WTC11 (cell line): ENCODE data around the gene GNRH2. TPM values are rescaled to one million over a fixed set of nuclear protein-coding genes. Genes with fewer than 3 reads are reported as not detected.

Experiments used
- ATAC-seq: fragments of 200-7000 bp; cut with Tn5 transposase; 2 replicates; pipeline ENCODE4 v1.10.0; 2021; ENCODE audit warnings: mild to moderate bottlenecking, moderate library complexity
- CTCF ChIA-PET: fragments of 300-600 bp; sonication (Branson Sonifier 250); formaldehyde crosslinking; loops from one replicate; lab custom pipeline; 2021; ENCODE audit warnings: antibody characterized with exemption; lab: Charles Lee
- POLR2A ChIA-PET: fragments of 350-600 bp; sonication (Branson Sonifier 250); formaldehyde crosslinking; loops from one replicate; lab custom pipeline; 2021; ENCODE audit warnings: antibody characterized with exemption; lab: Charles Lee
- DNase-seq: peaks from one replicate; pipeline ENCODE4 v3.0.0; 2021; ENCODE audit warnings: low spot score
- H3K27ac Mint-ChIP-seq: 2 replicates; pipeline ENCODE4 v1.8.0; 2021; ENCODE audit warnings: mixed read lengths
- H3K27me3 Mint-ChIP-seq: 2 replicates; pipeline ENCODE4 v1.8.0; 2021; ENCODE audit warnings: low read depth, mild to moderate bottlenecking, moderate library complexity, mixed read lengths
- H3K36me3 Mint-ChIP-seq: 2 replicates; pipeline ENCODE4 v1.8.0; 2021; ENCODE audit warnings: mixed read lengths
- H3K4me1 Mint-ChIP-seq: 2 replicates; pipeline ENCODE4 v1.8.0; 2022; ENCODE audit warnings: mixed read lengths
- H3K4me3 Mint-ChIP-seq: 2 replicates; pipeline ENCODE4 v1.8.0; 2021; ENCODE audit warnings: mild to moderate bottlenecking, moderate library complexity, mixed read lengths
- H3K9me3 Mint-ChIP-seq: 2 replicates; pipeline ENCODE4 v1.8.0; 2021; ENCODE audit warnings: mixed read lengths
- FOXP1 ChIP-seq: sonication (generic); formaldehyde crosslinking; IDR thresholded peaks from 2 replicates; pipeline ENCODE4 v1.8.0; 2022; ENCODE audit warnings: missing genetic modification reagents, mild to moderate bottlenecking, moderate library complexity, borderline replicate concordance
- JUN ChIP-seq: sonication (generic); formaldehyde crosslinking; IDR thresholded peaks from 2 replicates; pipeline ENCODE4 v1.8.0; 2023; ENCODE audit warnings: mild to moderate bottlenecking, missing genetic modification reagents
- NFATC4 ChIP-seq: fragments of 250-450 bp; sonication (Bioruptor Pico); IDR thresholded peaks from 2 replicates; pipeline ENCODE4 v1.9.0; 2021; ENCODE audit warnings: mild to moderate bottlenecking
- NR2C2 ChIP-seq: sonication (generic); formaldehyde crosslinking; IDR thresholded peaks from 2 replicates; pipeline ENCODE4 v1.8.0; 2022; ENCODE audit warnings: mild to moderate bottlenecking, missing genetic modification reagents
- SOX15 ChIP-seq: fragments of 250-450 bp; sonication (Bioruptor Pico); IDR thresholded peaks from 2 replicates; pipeline ENCODE4 v1.9.0; 2021; ENCODE audit warnings: mild to moderate bottlenecking
- TEAD4 ChIP-seq: sonication (generic); formaldehyde crosslinking; IDR thresholded peaks from 2 replicates; pipeline ENCODE4 v1.8.0; 2022; ENCODE audit warnings: mild to moderate bottlenecking, missing genetic modification reagents
- ZNF121 ChIP-seq: sonication (generic); formaldehyde crosslinking; IDR thresholded peaks from 2 replicates; pipeline ENCODE4 v1.8.0; 2023; ENCODE audit warnings: missing genetic modification reagents
- ZNF219 ChIP-seq: sonication (generic); formaldehyde crosslinking; IDR thresholded peaks from 2 replicates; pipeline ENCODE4 v1.8.0; 2023; ENCODE audit warnings: missing genetic modification reagents, mild to moderate bottlenecking, borderline replicate concordance
- ZNF396 ChIP-seq: fragments of 250-450 bp; sonication (Bioruptor Pico); IDR thresholded peaks from 2 replicates; pipeline ENCODE4 v1.8.0; 2021; ENCODE audit warnings: mild to moderate bottlenecking, moderate library complexity, borderline replicate concordance
- total RNA-seq: library from RNA; stranded (reverse); gene quantifications from 3 replicates; pipeline ENCODE4 v1.2.3, GENCODE V29; 2021
- TF ChIP-seq, protein P1 (sequence below): fragments of 200-600 bp; IDR thresholded peaks from 2 replicates; pipeline ENCODE4 v1.8.0; 2022; ENCODE audit warnings: antibody characterized with exemption
- TF ChIP-seq, protein P2 (sequence below): sonication (generic); formaldehyde crosslinking; IDR thresholded peaks from 2 replicates; pipeline ENCODE4 v1.8.0; 2022; ENCODE audit warnings: mild to moderate bottlenecking, missing genetic modification reagents
- TF ChIP-seq, protein P3 (sequence below): sonication (generic); formaldehyde crosslinking; IDR thresholded peaks from 2 replicates; pipeline ENCODE4 v1.8.0; 2022; ENCODE audit warnings: mild to moderate bottlenecking, missing genetic modification reagents
- TF ChIP-seq, protein P4 (sequence below): fragments of 250-450 bp; sonication (Bioruptor Pico); conservative IDR thresholded peaks from 2 replicates; pipeline ENCODE4 v1.9.0; 2021; ENCODE audit warnings: mild to moderate bottlenecking
- TF ChIP-seq, protein P5 (sequence below): sonication (generic); formaldehyde crosslinking; IDR thresholded peaks from 2 replicates; pipeline ENCODE4 v1.8.0; 2023; ENCODE audit warnings: missing genetic modification reagents, mild to moderate bottlenecking, borderline replicate concordance
- TF ChIP-seq, protein P6 (sequence below): sonication (generic); formaldehyde crosslinking; IDR thresholded peaks from 2 replicates; pipeline ENCODE4 v1.8.0; 2022; ENCODE audit warnings: mild to moderate bottlenecking, missing genetic modification reagents

The GNRH2 gene
- total RNA-seq, 1 experiment from 2014 or later, result 1.1 TPM

DNA sequence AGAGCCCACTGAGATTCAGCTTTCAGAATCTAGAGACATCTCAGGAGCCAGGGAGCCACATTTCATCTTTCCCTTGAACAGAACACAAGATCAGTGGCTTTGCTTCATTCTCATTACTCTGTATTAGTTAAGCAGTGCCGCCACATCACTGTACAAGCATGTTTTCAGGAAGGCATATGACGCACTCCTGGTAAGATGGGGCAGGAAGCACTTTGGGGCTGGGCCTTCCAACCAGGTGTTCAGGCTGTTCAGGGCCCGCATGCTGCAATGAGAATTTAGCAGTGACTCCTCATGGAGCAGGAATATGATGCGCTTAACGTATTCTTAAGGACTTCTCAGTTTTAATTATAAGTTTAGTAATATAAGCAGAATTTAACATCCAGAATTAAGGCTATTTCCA, 29.7 kb upstream of the GNRH2 start:
- H3K9me3 Mint-ChIP-seq, result peaks cover 15% of the 10 kb centered on the region
- H3K36me3 Mint-ChIP-seq, result peaks cover 47% of the 10 kb centered on the region
- no peak overlapping the region for H3K4me3 Mint-ChIP-seq
- no peak for TF ChIP-seq FOXP1 (CRISPR knock-in tag)
- TF ChIP-seq ZNF219, result no peak
- TF ChIP-seq, protein P1, sequence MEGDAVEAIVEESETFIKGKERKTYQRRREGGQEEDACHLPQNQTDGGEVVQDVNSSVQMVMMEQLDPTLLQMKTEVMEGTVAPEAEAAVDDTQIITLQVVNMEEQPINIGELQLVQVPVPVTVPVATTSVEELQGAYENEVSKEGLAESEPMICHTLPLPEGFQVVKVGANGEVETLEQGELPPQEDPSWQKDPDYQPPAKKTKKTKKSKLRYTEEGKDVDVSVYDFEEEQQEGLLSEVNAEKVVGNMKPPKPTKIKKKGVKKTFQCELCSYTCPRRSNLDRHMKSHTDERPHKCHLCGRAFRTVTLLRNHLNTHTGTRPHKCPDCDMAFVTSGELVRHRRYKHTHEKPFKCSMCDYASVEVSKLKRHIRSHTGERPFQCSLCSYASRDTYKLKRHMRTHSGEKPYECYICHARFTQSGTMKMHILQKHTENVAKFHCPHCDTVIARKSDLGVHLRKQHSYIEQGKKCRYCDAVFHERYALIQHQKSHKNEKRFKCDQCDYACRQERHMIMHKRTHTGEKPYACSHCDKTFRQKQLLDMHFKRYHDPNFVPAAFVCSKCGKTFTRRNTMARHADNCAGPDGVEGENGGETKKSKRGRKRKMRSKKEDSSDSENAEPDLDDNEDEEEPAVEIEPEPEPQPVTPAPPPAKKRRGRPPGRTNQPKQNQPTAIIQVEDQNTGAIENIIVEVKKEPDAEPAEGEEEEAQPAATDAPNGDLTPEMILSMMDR, result no peak
- no peak for TF ChIP-seq NR2C2
- TF ChIP-seq, protein P2, sequence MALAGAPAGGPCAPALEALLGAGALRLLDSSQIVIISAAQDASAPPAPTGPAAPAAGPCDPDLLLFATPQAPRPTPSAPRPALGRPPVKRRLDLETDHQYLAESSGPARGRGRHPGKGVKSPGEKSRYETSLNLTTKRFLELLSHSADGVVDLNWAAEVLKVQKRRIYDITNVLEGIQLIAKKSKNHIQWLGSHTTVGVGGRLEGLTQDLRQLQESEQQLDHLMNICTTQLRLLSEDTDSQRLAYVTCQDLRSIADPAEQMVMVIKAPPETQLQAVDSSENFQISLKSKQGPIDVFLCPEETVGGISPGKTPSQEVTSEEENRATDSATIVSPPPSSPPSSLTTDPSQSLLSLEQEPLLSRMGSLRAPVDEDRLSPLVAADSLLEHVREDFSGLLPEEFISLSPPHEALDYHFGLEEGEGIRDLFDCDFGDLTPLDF (CRISPR knock-in tag), result no peak
- TF ChIP-seq, protein P3, sequence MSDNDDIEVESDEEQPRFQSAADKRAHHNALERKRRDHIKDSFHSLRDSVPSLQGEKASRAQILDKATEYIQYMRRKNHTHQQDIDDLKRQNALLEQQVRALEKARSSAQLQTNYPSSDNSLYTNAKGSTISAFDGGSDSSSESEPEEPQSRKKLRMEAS (CRISPR knock-in tag), result no peak
- no peak for TF ChIP-seq TEAD4 (CRISPR knock-in tag)
- TF ChIP-seq ZNF396 (CRISPR knock-in tag), result no peak
- no peak for TF ChIP-seq ZNF121 (CRISPR knock-in tag)
- TF ChIP-seq, protein P4, sequence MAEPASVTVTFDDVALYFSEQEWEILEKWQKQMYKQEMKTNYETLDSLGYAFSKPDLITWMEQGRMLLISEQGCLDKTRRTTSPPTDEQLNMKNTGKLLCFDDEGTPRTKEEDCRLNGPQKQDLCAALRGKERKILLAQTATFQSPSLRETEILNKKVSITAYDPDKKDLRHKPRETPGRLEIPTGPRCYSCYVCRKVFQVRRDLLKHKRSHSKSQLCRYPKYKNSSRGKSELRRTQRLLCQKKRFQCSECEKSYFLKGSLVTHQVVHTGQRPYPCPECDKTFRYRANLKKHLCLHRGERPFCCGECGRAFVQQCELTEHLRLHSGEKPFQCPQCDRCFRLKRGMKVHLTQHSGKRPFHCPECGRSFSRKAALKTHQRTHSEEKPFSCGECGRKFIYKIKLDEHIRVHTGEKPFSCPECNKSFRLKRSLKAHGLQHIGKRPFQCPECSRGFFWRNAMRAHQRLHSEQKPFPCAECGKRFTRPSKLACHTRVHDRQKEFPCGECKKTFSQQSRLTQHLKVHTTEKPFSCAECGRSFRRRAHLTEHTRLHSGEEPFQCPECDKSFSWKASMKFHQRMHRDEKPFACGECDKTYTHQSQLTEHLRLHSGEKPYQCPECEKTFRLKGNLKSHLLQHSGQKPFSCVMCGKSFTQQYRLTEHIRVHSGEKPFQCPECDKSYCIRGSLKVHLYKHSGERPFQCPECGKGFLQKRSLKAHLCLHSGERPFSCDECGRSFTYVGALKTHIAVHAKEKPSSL, result no peak
- TF ChIP-seq JUN (CRISPR knock-in tag), result no peak
- TF ChIP-seq, protein P5, sequence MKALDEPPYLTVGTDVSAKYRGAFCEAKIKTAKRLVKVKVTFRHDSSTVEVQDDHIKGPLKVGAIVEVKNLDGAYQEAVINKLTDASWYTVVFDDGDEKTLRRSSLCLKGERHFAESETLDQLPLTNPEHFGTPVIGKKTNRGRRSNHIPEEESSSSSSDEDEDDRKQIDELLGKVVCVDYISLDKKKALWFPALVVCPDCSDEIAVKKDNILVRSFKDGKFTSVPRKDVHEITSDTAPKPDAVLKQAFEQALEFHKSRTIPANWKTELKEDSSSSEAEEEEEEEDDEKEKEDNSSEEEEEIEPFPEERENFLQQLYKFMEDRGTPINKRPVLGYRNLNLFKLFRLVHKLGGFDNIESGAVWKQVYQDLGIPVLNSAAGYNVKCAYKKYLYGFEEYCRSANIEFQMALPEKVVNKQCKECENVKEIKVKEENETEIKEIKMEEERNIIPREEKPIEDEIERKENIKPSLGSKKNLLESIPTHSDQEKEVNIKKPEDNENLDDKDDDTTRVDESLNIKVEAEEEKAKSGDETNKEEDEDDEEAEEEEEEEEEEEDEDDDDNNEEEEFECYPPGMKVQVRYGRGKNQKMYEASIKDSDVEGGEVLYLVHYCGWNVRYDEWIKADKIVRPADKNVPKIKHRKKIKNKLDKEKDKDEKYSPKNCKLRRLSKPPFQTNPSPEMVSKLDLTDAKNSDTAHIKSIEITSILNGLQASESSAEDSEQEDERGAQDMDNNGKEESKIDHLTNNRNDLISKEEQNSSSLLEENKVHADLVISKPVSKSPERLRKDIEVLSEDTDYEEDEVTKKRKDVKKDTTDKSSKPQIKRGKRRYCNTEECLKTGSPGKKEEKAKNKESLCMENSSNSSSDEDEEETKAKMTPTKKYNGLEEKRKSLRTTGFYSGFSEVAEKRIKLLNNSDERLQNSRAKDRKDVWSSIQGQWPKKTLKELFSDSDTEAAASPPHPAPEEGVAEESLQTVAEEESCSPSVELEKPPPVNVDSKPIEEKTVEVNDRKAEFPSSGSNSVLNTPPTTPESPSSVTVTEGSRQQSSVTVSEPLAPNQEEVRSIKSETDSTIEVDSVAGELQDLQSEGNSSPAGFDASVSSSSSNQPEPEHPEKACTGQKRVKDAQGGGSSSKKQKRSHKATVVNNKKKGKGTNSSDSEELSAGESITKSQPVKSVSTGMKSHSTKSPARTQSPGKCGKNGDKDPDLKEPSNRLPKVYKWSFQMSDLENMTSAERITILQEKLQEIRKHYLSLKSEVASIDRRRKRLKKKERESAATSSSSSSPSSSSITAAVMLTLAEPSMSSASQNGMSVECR (CRISPR knock-in tag), result no peak
- no peak for TF ChIP-seq SOX15 (CRISPR knock-in tag)
- TF ChIP-seq, all 79 proteins: peak for 0
- ChIA-PET CTCF (no interaction called here), POLR2A (no interaction called here)
- Mint-ChIP-seq H3K27me3 (no peaks in the 10 kb centered on the region), H3K4me1 (no peaks in the 10 kb centered on the region), H3K27ac (no peak overlapping the region)
- DNase-seq, result no peak
- ATAC-seq, result no peak

DNA sequence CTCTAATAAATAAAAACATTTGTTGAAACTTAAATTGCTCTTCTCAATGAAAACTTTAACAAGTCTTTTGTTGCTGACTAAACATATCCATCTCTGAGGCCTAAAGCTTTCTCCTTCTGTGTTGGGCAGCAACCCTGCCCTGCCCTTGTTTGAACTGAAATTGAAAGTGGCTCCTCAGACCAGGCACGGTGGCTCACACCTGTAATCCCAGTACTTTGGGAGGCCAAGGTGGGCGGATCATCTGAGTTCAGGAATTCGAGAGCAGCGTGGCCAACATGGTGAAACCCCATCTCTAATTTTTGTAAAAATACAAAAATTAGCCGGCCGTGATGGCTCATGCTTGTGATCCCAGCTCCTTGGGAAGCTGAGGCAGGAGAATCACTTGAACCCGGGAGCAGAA, 29.2 kb upstream of the GNRH2 start:
- no peaks in the 10 kb centered on the region for H3K4me1 Mint-ChIP-seq
- CTCF ChIA-PET, result no interaction called here
- peaks cover 15% of the 10 kb centered on the region for H3K9me3 Mint-ChIP-seq
- DNase-seq (no peak), ATAC-seq (no peak)
- POLR2A ChIA-PET, result no interaction called here
- no peak overlapping the region for H3K27ac Mint-ChIP-seq
- TF ChIP-seq NFATC4 (CRISPR knock-in tag) (no peak), SOX15 (CRISPR knock-in tag) (no peak)
- TF ChIP-seq, protein P6, sequence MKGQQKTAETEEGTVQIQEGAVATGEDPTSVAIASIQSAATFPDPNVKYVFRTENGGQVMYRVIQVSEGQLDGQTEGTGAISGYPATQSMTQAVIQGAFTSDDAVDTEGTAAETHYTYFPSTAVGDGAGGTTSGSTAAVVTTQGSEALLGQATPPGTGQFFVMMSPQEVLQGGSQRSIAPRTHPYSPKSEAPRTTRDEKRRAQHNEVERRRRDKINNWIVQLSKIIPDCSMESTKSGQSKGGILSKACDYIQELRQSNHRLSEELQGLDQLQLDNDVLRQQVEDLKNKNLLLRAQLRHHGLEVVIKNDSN (CRISPR knock-in tag), result no peak
- no peaks in the 10 kb centered on the region for H3K27me3 Mint-ChIP-seq
- peaks cover 43% of the 10 kb centered on the region for H3K36me3 Mint-ChIP-seq
- no peak overlapping the region for H3K4me3 Mint-ChIP-seq
